ENCODE data around the gene C5orf58. TPM values are rescaled to one million over a fixed set of nuclear protein-coding genes. Genes with fewer than 3 reads are reported as not detected.

The C5orf58 gene
- total RNA-seq, 1 donor, result not detected

DNA sequence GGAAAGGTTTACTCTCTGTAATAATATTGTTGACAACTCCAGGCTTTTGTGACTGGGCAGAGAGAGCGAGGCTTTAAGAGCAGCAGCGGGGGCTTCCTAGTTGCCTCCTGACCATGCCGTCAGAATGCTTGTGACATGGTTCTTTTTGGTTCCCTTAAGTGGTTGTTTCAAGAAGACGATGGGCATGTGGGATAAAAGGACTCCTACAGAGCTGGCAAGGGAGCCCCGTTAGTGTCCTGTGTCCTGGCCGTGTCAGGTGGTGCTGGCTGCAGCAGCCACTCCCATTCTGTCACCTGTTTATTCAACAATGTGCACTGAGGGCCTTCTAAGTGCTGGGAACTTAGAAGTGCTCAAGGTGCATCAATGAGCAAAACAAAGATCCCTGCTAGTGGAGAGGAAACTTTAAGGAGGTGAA lies 45.1 kb downstream of the C5orf58 start:
- DNase-seq (ENCODE audit: low read depth), result no peak
- TF ChIP-seq, protein P1, sequence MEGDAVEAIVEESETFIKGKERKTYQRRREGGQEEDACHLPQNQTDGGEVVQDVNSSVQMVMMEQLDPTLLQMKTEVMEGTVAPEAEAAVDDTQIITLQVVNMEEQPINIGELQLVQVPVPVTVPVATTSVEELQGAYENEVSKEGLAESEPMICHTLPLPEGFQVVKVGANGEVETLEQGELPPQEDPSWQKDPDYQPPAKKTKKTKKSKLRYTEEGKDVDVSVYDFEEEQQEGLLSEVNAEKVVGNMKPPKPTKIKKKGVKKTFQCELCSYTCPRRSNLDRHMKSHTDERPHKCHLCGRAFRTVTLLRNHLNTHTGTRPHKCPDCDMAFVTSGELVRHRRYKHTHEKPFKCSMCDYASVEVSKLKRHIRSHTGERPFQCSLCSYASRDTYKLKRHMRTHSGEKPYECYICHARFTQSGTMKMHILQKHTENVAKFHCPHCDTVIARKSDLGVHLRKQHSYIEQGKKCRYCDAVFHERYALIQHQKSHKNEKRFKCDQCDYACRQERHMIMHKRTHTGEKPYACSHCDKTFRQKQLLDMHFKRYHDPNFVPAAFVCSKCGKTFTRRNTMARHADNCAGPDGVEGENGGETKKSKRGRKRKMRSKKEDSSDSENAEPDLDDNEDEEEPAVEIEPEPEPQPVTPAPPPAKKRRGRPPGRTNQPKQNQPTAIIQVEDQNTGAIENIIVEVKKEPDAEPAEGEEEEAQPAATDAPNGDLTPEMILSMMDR (IDR thresholded peaks at IDR 0.05; ENCODE audit: insufficient read depth, low read depth, low read length), result no peak
- no peak overlapping the region for H3K4me3 ChIP-seq (ENCODE audit: low read depth, low read length)

- no peak overlapping the region for H3K4me3 ChIP-seq (ENCODE audit: low read depth, low read length)
- no peak for DNase-seq (ENCODE audit: low read depth)
- TF ChIP-seq, protein P1 (IDR thresholded peaks at IDR 0.05; ENCODE audit: insufficient read depth, low read depth, low read length), result no peak
Measured at GRCh38 chr5:170278611-170279458, 46.0 kb downstream of the C5orf58 start.

DNA sequence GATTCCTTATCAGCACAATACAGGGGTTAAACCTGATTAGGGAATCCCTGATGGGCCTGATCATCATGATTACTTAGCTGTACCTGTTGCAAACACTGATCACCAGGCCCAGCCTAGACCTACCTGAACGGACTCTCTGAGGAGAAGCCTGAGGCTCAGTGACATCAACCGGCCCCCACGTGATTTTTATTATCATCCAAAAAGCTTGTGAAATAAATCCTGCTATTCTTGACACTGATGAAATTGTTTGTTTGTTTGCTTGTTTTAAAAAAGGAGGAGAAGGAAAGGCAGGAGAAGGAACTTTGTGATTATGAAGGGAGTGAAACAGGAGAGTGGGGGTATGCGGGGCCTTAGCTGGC lies 46.7 kb downstream of the C5orf58 start:
- no peak for DNase-seq (ENCODE audit: low read depth)
- TF ChIP-seq, protein P1 (IDR thresholded peaks at IDR 0.05; ENCODE audit: insufficient read depth, low read depth, low read length), result no peak
- H3K4me3 ChIP-seq (ENCODE audit: low read depth, low read length), result no peak overlapping the region

- TF ChIP-seq, protein P1 (IDR thresholded peaks at IDR 0.05; ENCODE audit: insufficient read depth, low read depth, low read length), result no peak
- H3K4me3 ChIP-seq (ENCODE audit: low read depth, low read length), result no peak overlapping the region
- DNase-seq (ENCODE audit: low read depth), result no peak
Measured at GRCh38 chr5:170280011-170280493, 47.3 kb downstream of the C5orf58 start.

GRCh38 chr5:170283296-170283695 lies 50.5 kb downstream of the C5orf58 start:
- TF ChIP-seq, protein P1 (IDR thresholded peaks at IDR 0.05; ENCODE audit: insufficient read depth, low read depth, low read length), result no peak
- DNase-seq (ENCODE audit: low read depth), result no peak
- H3K4me3 ChIP-seq (ENCODE audit: low read depth, low read length), result no peak overlapping the region

DNA sequence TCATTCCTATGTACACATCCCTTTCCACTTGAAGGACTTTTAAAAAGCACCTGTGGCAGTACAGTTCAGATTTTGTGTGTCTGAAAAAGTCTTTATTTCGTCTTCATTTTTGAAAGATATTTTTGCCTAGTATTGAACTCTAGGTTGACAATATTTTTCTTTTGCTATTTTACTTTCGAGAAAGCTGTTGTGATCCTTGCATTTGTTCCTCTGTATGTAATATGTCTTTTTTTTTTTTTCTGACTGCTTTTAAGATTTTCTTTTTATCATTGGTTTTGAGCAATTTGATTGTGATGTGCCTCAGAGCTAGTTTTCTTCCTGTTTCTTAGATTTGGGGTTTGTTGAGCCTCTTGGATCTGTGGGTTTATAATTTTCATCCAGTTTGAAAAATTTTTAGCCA lies 51.4 kb downstream of the C5orf58 start:
- no peak for DNase-seq (ENCODE audit: low read depth)
- H3K4me3 ChIP-seq (ENCODE audit: low read depth, low read length), result no peak overlapping the region
- TF ChIP-seq, protein P1 (IDR thresholded peaks at IDR 0.05; ENCODE audit: insufficient read depth, low read depth, low read length), result no peak
